Measurements from ENCODE around the gene COL5A3.

- TF ChIP-seq POLR2A (IDR thresholded peaks at IDR 0.05; ENCODE audit: low read length) (no peak), GATA1 (IDR thresholded peaks at IDR 0.05; ENCODE audit: low read depth, low read length) (no peak)
Observed at GRCh38 chr19:10044390-10044789, 34.1 kb upstream of the COL5A3 start.

Measured in erythroblast (primary cell).